PC-9 (cell line): ENCODE results near the gene ICA1. TPM values are rescaled to one million over a fixed set of nuclear protein-coding genes. Genes with fewer than 3 reads are reported as not detected.

Experiments used
- BruUV-seq: library from RNA; stranded (reverse); fragments of 400-500 nt; replicated peaks from 2 replicates; lab custom pipeline; 2021; lab: Mats Ljungman, UMichigan
- CTCF ChIA-PET: fragments of 300-600 bp; sonication (Branson Sonifier 250); formaldehyde crosslinking; loops from one replicate; lab custom pipeline; 2022; ENCODE audit warnings: antibody characterized with exemption; lab: Charles Lee
- POLR2A ChIA-PET: fragments of 300-600 bp; sonication (Branson Sonifier 250); formaldehyde crosslinking; loops from one replicate; lab custom pipeline; 2022; ENCODE audit warnings: antibody characterized with exemption; ENCODE audit not compliant: unreplicated experiment; lab: Charles Lee
- DNase-seq, 2 experiments: peaks; one replicate each; pipeline versions ENCODE4 v3.0.0 to v3.0.0-alpha.2; 2015 to 2022; ENCODE audit warnings: mixed read lengths in 1 of 2
- H2AFZ ChIP-seq: fragments of 200-600 bp; sonication (generic); 2 replicates; pipeline ENCODE4 v1.8.1; 2017; ENCODE audit warnings: antibody characterized with exemption
- H3F3A ChIP-seq: fragments of 200-600 bp; sonication (generic); 2 replicates; pipeline ENCODE4 v1.8.1; 2017; ENCODE audit warnings: antibody characterized with exemption, mild to moderate bottlenecking, low read depth; ENCODE audit not compliant: insufficient read depth
- H3K27ac ChIP-seq: fragments of 200-600 bp; sonication (generic); 2 replicates; pipeline ENCODE4 v1.6.1; 2016; ENCODE audit warnings: mixed run types
- H3K27me3 ChIP-seq: fragments of 200-600 bp; sonication (generic); 2 replicates; pipeline ENCODE4 v1.6.1; 2016; ENCODE audit warnings: low read depth, mixed run types; ENCODE audit not compliant: insufficient read depth
- H3K36me3 ChIP-seq: fragments of 200-600 bp; sonication (generic); 2 replicates; pipeline ENCODE4 v1.6.1; 2016; ENCODE audit warnings: low read depth, mixed run types
- H3K4me1 ChIP-seq: fragments of 200-600 bp; sonication (generic); replicated peaks from 2 replicates; pipeline ENCODE4 v1.6.1; 2016; ENCODE audit warnings: mixed run types; ENCODE audit not compliant: insufficient read depth
- H3K4me2 ChIP-seq: fragments of 200-600 bp; sonication (generic); 2 replicates; pipeline ENCODE4 v1.6.1; 2017; ENCODE audit warnings: mixed run types
- H3K4me3 ChIP-seq: fragments of 200-600 bp; sonication (generic); 2 replicates; pipeline ENCODE4 v1.6.1; 2016; ENCODE audit warnings: mixed run types
- H3K79me2 ChIP-seq: fragments of 200-600 bp; sonication (generic); 2 replicates; pipeline ENCODE4 v1.6.1; 2017; ENCODE audit warnings: low read depth, mixed run types
- H3K9me2 ChIP-seq: fragments of 200-600 bp; sonication (generic); 2 replicates; pipeline ENCODE4 v1.8.1; 2017; ENCODE audit warnings: mild to moderate bottlenecking; ENCODE audit not compliant: insufficient read depth
- H3K9me3 ChIP-seq: fragments of 200-600 bp; sonication (generic); 2 replicates; pipeline ENCODE4 v1.8.1; 2016; ENCODE audit warnings: low read depth; ENCODE audit not compliant: insufficient read depth
- H4K20me1 ChIP-seq: fragments of 200-600 bp; sonication (generic); 2 replicates; pipeline ENCODE4 v1.8.1; 2017; ENCODE audit not compliant: insufficient read depth
- EZH2 ChIP-seq: fragments of 200-600 bp; sonication (generic); IDR thresholded peaks from 2 replicates; pipeline ENCODE4 v1.8.0; 2017; ENCODE audit warnings: antibody characterized with exemption, low read depth
- intact Hi-C: fragments of 100-400 bp; cut with micrococcal nuclease; formaldehyde crosslinking; loops from one replicate; pipeline ENCODE4 v1.10.0; 2022; ENCODE audit not compliant: unreplicated experiment
- total RNA-seq: library from RNA; stranded (reverse); gene quantifications from 2 replicates; pipeline ENCODE4 v1.2.3, GENCODE V29; 2021
- TF ChIP-seq, protein P1 (sequence below): fragments of 200-600 bp; sonication (generic); conservative IDR thresholded peaks from 2 replicates; pipeline ENCODE4 v1.6.1; 2017; ENCODE audit warnings: mixed run types, antibody characterized with exemption, mild to moderate bottlenecking, moderate library complexity

ICA1 gene
- total RNA-seq, 1 experiment from 2014 or later: 33.8 TPM

DNA sequence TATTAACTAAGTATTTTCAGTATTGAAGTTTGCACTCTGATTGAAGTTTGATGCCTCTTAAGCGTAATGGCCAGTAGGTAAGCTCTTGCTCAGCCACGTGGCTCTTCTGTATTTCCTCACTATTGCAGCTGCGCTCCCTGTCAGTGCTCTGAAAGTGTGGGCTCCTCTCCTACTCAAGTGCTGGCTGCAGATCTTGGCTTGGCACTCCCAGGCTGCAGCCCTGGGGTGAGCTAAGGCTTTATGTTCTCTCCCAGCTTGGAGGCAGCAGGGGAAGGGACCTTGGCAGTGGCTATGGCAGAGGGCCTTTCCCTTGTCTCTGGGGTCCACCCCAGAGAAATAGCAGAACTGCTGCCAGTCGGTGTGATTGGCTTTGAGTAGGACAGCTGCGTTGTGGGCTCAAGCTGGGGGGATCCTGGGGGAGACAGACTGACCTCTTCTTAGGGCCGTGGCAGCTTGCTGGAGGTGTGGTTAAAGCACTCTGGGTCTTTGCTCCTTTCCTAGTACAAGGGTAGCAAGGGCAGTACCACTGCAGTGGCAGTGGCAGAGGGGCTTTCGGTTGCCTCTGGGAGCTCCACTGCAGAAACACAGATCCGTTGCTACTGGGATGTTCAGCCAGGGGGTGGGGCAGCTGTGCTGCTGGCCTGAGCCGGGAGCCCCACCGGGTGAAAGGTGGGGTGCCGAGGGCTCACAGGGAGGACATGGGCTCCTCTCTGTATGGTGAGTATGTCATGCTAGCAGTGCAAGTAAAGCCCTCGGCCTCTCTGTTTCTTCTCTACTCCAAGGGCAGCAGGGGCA lies 192.9 kb downstream of the ICA1 start:
- BruUV-seq: no TSS peak
- CTCF ChIA-PET: no interaction called here
- DNase-seq: no peak

DNA sequence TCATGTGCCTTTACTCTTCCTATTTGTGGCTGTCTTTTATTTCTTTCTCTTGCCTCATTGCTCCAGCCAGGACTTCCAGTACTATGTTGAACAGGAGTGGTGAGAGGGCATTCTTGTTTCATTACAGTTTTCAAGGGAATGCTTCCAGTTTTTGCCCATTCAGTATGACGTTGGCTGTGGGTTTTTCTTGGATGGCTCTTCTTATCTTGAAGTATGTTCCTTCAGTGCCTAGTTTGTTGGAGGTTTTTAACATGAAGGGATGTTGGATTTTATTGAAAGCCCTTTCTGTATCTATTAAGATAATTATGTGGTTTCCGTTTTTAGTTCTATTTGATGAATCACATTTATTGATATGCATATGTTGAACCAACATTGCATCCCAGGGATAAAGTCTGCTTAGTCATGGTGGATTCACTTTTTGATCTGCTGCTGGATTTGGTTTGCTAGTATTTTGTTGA lies 196.6 kb downstream of the ICA1 start:
- no peak overlapping the region for H3K27ac ChIP-seq
- H3F3A ChIP-seq: no peaks in the 10 kb centered on the region
- H3K9me3 ChIP-seq: no peaks in the 10 kb centered on the region

More for the DNA sequence above, 192.9 kb downstream of the ICA1 start:
- no peak overlapping the region for H3K4me3 ChIP-seq
- H4K20me1 ChIP-seq: no peaks in the 10 kb centered on the region
- no peak for TF ChIP-seq EZH2
- TF ChIP-seq, protein P1, sequence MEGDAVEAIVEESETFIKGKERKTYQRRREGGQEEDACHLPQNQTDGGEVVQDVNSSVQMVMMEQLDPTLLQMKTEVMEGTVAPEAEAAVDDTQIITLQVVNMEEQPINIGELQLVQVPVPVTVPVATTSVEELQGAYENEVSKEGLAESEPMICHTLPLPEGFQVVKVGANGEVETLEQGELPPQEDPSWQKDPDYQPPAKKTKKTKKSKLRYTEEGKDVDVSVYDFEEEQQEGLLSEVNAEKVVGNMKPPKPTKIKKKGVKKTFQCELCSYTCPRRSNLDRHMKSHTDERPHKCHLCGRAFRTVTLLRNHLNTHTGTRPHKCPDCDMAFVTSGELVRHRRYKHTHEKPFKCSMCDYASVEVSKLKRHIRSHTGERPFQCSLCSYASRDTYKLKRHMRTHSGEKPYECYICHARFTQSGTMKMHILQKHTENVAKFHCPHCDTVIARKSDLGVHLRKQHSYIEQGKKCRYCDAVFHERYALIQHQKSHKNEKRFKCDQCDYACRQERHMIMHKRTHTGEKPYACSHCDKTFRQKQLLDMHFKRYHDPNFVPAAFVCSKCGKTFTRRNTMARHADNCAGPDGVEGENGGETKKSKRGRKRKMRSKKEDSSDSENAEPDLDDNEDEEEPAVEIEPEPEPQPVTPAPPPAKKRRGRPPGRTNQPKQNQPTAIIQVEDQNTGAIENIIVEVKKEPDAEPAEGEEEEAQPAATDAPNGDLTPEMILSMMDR: no peak
- H3K36me3 ChIP-seq: 0 out of 2 replicates have a peak, but pooled peaks cover 12% of the 10 kb centered on the region
- H3K79me2 ChIP-seq: peaks cover 17% of the 10 kb centered on the region; the same call in 1 of the 2 replicates
- H3K4me1 ChIP-seq: peaks cover 8% of the 10 kb centered on the region
- intact Hi-C loops: no loop called here
- no peak overlapping the region for H3K4me2 ChIP-seq
- H2AFZ ChIP-seq: no peak overlapping the region
- H3K9me2 ChIP-seq: no peaks in the 10 kb centered on the region
- no peak overlapping the region for H3K27ac ChIP-seq
- no peaks in the 10 kb centered on the region for H3K27me3 ChIP-seq
- H3K9me3 ChIP-seq: no peaks in the 10 kb centered on the region
- POLR2A ChIA-PET: no interaction called here
- no peaks in the 10 kb centered on the region for H3F3A ChIP-seq

DNA sequence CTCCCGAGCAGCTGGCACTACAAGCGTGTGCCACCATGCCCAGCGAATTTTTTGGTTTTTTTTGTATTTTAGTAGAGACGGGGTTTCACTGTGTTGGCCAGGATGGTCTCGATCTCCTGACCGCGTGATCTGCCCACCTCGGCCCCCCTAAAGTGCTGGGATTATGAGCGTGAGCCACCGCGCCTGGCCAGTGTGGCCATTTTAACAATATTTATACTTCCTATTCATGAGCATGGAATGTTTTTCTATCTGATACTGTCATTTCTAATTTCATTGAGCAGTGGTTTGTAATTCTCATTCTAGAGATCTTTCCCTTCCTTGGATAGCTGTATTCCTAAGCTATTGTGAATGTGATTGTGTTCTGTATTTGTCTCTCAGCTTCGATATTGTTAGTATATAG lies 197.1 kb downstream of the ICA1 start:
- peaks cover 21% of the 10 kb centered on the region; the same call in 1 of the 2 replicates for H3K79me2 ChIP-seq
- no peaks in the 10 kb centered on the region for H3K27me3 ChIP-seq
- H3K36me3 ChIP-seq: peaks cover 17% of the 10 kb centered on the region
- H3K9me2 ChIP-seq: no peaks in the 10 kb centered on the region
- no peaks in the 10 kb centered on the region for H4K20me1 ChIP-seq
- no TSS peak for BruUV-seq
- H3K27ac ChIP-seq: no peak overlapping the region
- no peak overlapping the region for H3K4me3 ChIP-seq
- no peaks in the 10 kb centered on the region for H3K9me3 ChIP-seq
- H3K4me1 ChIP-seq: no peaks in the 10 kb centered on the region
- TF ChIP-seq EZH2: no peak
- TF ChIP-seq, protein P1: no peak
- POLR2A ChIA-PET: no interaction called here
- CTCF ChIA-PET: no interaction called here
- no peaks in the 10 kb centered on the region for H3F3A ChIP-seq
- intact Hi-C loops: no loop called here
- no peak overlapping the region for H2AFZ ChIP-seq
- no peak for DNase-seq
- H3K4me2 ChIP-seq: no peak overlapping the region

More for the DNA sequence above, 196.6 kb downstream of the ICA1 start:
- H3K36me3 ChIP-seq: peaks cover 18% of the 10 kb centered on the region
- no peak overlapping the region for H2AFZ ChIP-seq
- H3K4me1 ChIP-seq: no peaks in the 10 kb centered on the region
- H3K9me2 ChIP-seq: no peaks in the 10 kb centered on the region
- intact Hi-C loops: no loop called here
- CTCF ChIA-PET: no interaction called here
- H3K4me2 ChIP-seq: no peak overlapping the region
- no peak for DNase-seq
- POLR2A ChIA-PET: no interaction called here
- no peak for TF ChIP-seq EZH2
- TF ChIP-seq, protein P1: no peak
- peaks cover 21% of the 10 kb centered on the region; the same call in 1 of the 2 replicates for H3K79me2 ChIP-seq
- H4K20me1 ChIP-seq: no peaks in the 10 kb centered on the region
- H3K27me3 ChIP-seq: no peaks in the 10 kb centered on the region
- BruUV-seq: no TSS peak
- H3K4me3 ChIP-seq: no peak overlapping the region
